Central memory CD8-positive, alpha-beta T cell (primary cell): ENCODE results near the gene NME3.

ENCODE experiments used
- ATAC-seq: fragments of 150-1000 bp; cut with Tn5 transposase; replicated peaks from 2 replicates; pipeline ENCODE4 v1.10.0; 2022; ENCODE audit warnings: mild to moderate bottlenecking, moderate FRiP score, moderate number of reproducible peaks; ENCODE audit not compliant: poor library complexity, severe bottlenecking; ENCODE audit errors: extremely low read depth
- DNase-seq, 2 donors: peaks; one replicate each; pipeline ENCODE4 v3.0.0; 2021; ENCODE audit warnings: low spot score in 2 of 2
- H3K27ac Mint-ChIP-seq: one replicate; pipeline ENCODE4 v1.8.0; 2022; ENCODE audit warnings: low read depth, mild to moderate bottlenecking, moderate library complexity, mixed read lengths
- H3K27me3 Mint-ChIP-seq: one replicate; pipeline ENCODE4 v1.8.0; 2022; ENCODE audit warnings: mixed read lengths
- H3K36me3 Mint-ChIP-seq: one replicate; pipeline ENCODE4 v1.8.0; 2022; ENCODE audit warnings: mild to moderate bottlenecking, moderate library complexity, mixed read lengths; ENCODE audit not compliant: insufficient read depth
- H3K4me1 Mint-ChIP-seq: one replicate; pipeline ENCODE4 v1.8.0; 2022; ENCODE audit warnings: mixed read lengths
- H3K4me3 Mint-ChIP-seq: one replicate; pipeline ENCODE4 v1.8.0; 2022; ENCODE audit warnings: mild to moderate bottlenecking, moderate library complexity, mixed read lengths
- H3K9me3 Mint-ChIP-seq: one replicate; pipeline ENCODE4 v1.8.0; 2022; ENCODE audit warnings: mixed read lengths

NME3 gene

DNA sequence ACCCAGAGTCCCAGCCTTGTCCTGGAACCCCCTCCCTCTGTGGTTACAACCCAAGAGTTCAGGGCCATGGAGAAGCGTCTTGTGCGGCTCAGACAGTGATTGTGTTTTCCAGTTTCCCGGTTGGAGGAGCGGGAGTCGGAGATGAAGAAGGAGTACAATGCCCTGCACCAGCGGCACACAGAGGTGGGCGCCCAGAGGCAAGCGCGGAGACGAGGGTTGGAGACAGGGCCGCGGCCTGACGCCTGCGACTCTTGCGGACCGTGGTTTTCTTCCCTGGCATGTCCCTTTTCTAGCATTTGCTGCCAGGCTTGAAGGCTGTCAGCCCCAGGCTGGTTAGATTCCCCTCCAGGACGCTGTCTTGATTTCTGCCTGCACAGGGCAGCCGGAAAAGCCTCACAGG, 42.3 kb downstream of the NME3 start:
- peaks cover 13% of the 10 kb centered on the region for H3K36me3 Mint-ChIP-seq
- H3K27ac Mint-ChIP-seq, result no peak overlapping the region
- ATAC-seq, result no peak

GRCh38 chr16:1727651-1728624, 43.4 kb downstream of the NME3 start:
- Mint-ChIP-seq H3K4me3 (no peak overlapping the region), H3K27ac (no peak overlapping the region), H3K27me3 (no peaks in the 10 kb centered on the region), H3K4me1 (peaks cover 15% of the 10 kb centered on the region), H3K36me3 (peaks cover 13% of the 10 kb centered on the region), H3K9me3 (no peaks in the 10 kb centered on the region)
- DNase-seq, result no peak
- ATAC-seq, result no peak

More for the DNA sequence above, 42.3 kb downstream of the NME3 start:
- DNase-seq, result no peak
- Mint-ChIP-seq H3K9me3 (no peaks in the 10 kb centered on the region), H3K4me1 (peaks cover 8% of the 10 kb centered on the region), H3K4me3 (no peak overlapping the region), H3K27me3 (no peaks in the 10 kb centered on the region)

DNA sequence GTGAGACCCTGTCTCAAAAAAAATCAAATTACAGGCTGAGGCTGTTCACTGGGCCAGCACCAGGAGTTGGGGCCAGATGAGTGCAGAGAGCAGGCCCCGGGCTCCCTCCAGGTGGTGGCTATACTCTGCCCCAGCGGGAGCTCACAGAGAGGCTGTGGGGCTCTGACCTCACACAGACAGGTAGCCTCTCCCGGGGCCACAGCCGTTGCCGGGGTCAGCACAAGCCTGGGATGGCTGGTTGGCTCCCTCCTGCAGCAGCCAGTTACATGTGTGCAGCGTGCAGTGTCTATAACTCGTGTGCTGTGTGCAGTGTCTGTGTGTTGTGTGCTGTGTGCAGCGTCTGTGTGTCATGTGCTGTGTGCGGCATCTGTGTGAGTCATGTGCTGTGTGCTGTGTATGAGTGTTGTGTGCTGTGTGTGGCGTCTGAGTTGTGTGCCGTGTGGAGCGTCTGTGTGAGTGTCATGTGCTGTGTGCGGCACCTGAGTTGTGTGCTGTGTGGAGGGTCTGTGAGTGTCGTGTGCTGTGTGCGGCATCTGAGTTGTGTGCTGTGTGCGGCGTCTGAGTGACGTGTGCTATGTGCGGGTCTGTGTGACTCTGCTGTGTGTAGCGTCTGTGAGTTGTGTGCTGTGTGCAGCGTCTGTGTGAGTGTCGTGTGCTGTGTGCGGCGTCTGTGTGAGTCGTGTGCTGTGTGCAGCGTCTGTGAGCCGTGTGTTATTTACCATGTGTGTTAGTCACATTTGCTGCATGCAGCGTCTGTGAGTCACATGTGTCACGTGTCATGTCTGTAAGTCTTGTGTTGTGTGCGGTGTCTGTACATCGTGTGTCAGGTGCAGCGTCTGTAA, 44.5 kb downstream of the NME3 start:
- DNase-seq (no peak), ATAC-seq (no peak)
- no peak overlapping the region for H3K27ac Mint-ChIP-seq
- no peaks in the 10 kb centered on the region for H3K27me3 Mint-ChIP-seq
- peaks cover 13% of the 10 kb centered on the region for H3K36me3 Mint-ChIP-seq
- no peaks in the 10 kb centered on the region for H3K9me3 Mint-ChIP-seq
- no peak overlapping the region for H3K4me3 Mint-ChIP-seq
- H3K4me1 Mint-ChIP-seq, result peaks cover 20% of the 10 kb centered on the region

- no peaks in the 10 kb centered on the region for H3K27me3 Mint-ChIP-seq
- H3K4me3 Mint-ChIP-seq, result no peak overlapping the region
- H3K9me3 Mint-ChIP-seq, result no peaks in the 10 kb centered on the region
- DNase-seq, result no peak
- H3K4me1 Mint-ChIP-seq, result peaks cover 22% of the 10 kb centered on the region
- no peak overlapping the region for H3K27ac Mint-ChIP-seq
- H3K36me3 Mint-ChIP-seq, result peaks cover 7% of the 10 kb centered on the region
- no peak for ATAC-seq
Observed at GRCh38 chr16:1724491-1724890, 46.9 kb downstream of the NME3 start.

- Mint-ChIP-seq H3K36me3 (peaks cover 6% of the 10 kb centered on the region), H3K4me3 (peak overlapping the region; percentile 38), H3K4me1 (peaks cover 27% of the 10 kb centered on the region), H3K27me3 (no peaks in the 10 kb centered on the region), H3K27ac (peak overlapping the region; percentile 57), H3K9me3 (no peaks in the 10 kb centered on the region)
- ATAC-seq, result no peak
- DNase-seq, result peak in 1 of 2 donors; percentile 21
Observed at GRCh38 chr16:1723450-1724147, 47.7 kb downstream of the NME3 start.

- Mint-ChIP-seq H3K9me3 (no peaks in the 10 kb centered on the region), H3K4me1 (peaks cover 19% of the 10 kb centered on the region), H3K27ac (peak overlapping the region; percentile 11), H3K4me3 (no peak overlapping the region), H3K27me3 (no peaks in the 10 kb centered on the region), H3K36me3 (peaks cover 5% of the 10 kb centered on the region)
- ATAC-seq, result no peak
- DNase-seq, result no peak
Observed at GRCh38 chr16:1721372-1721771, 50.0 kb downstream of the NME3 start.
